ENCODE results near the gene PCSK1N. TPM values are rescaled to one million over a fixed set of nuclear protein-coding genes. Genes with fewer than 3 reads are reported as not detected.
A peak's percentile ranks its signal among the peaks of the same experiment; 100 is the strongest.

PCSK1N gene
- total RNA-seq, 2 donors from 2014 or later, result 2.9 to 4.0 TPM

GRCh38 chrX:48813644-48814043 is 21.8 kb downstream of the PCSK1N start:
- no peaks in the 10 kb centered on the region for H3K4me1 ChIP-seq (ENCODE audit: control insufficient read depth, insufficient read depth, low read length)
- no peaks in the 10 kb centered on the region for H3K9me3 ChIP-seq (ENCODE audit: control insufficient read depth, low read length)
- Mint-ChIP-seq H3K36me3 (ENCODE audit: low read depth) (peaks cover 18% of the 10 kb centered on the region), H3K27ac (no peak overlapping the region), H3K4me1 (no peaks in the 10 kb centered on the region), H3K27me3 (ENCODE audit: insufficient read depth) (no peaks in the 10 kb centered on the region), H3K9me3 (peaks cover 62% of the 10 kb centered on the region), H3K4me3 (no peak overlapping the region)
- no peak overlapping the region for H3K27ac ChIP-seq (ENCODE audit: low read depth, low read length)
- no peaks in the 10 kb centered on the region for H3K27me3 ChIP-seq (ENCODE audit: control insufficient read depth, insufficient read depth, low read length, poor library complexity, severe bottlenecking)
- peaks cover 8% of the 10 kb centered on the region for H3K36me3 ChIP-seq (ENCODE audit: control insufficient read depth, insufficient read depth, low read length)
- no peak for TF ChIP-seq CTCF (conservative IDR thresholded peaks at IDR 0.05)
- no peak overlapping the region for H3K9ac ChIP-seq (ENCODE audit: extremely low read depth, low read length, poor library complexity, severe bottlenecking)
- H3K4me3 ChIP-seq (ENCODE audit: low read length), result no peak overlapping the region
- 95% methylated on average over 5 of the region's 8 CpGs; no CpG with 5 or more reads in 1 of the 2 experiments for WGBS, 2 experiments (ENCODE audit: insufficient coverage in 1 of 2, insufficient read length in 1 of 2)
- no peak for DNase-seq

GRCh38 chrX:48806081-48806480 is 29.3 kb downstream of the PCSK1N start:
- no peak for TF ChIP-seq CTCF (conservative IDR thresholded peaks at IDR 0.05)
- Histone ChIP-seq H3K9me3 (ENCODE audit: control insufficient read depth, low read length) (no peaks in the 10 kb centered on the region), H3K4me1 (ENCODE audit: control insufficient read depth, insufficient read depth, low read length) (no peaks in the 10 kb centered on the region), H3K9ac (ENCODE audit: extremely low read depth, low read length, poor library complexity, severe bottlenecking) (no peak overlapping the region), H3K27ac (ENCODE audit: low read depth, low read length) (no peak overlapping the region), H3K4me3 (ENCODE audit: low read length) (no peak overlapping the region), H3K36me3 (ENCODE audit: control insufficient read depth, insufficient read depth, low read length) (peaks cover 16% of the 10 kb centered on the region), H3K27me3 (ENCODE audit: control insufficient read depth, insufficient read depth, low read length, poor library complexity, severe bottlenecking) (no peaks in the 10 kb centered on the region)
- Mint-ChIP-seq H3K4me1 (peaks cover 3% of the 10 kb centered on the region), H3K36me3 (ENCODE audit: low read depth) (peaks cover 21% of the 10 kb centered on the region), H3K4me3 (no peak overlapping the region), H3K27me3 (ENCODE audit: insufficient read depth) (no peaks in the 10 kb centered on the region), H3K27ac (no peak overlapping the region), H3K9me3 (peaks cover 60% of the 10 kb centered on the region)
- WGBS, 2 experiments (ENCODE audit: insufficient coverage in 1 of 2, insufficient read length in 1 of 2), result 98% methylated on average over 4 of the region's 4 CpGs; no CpG with 5 or more reads in 1 of the 2 experiments
- no peak for DNase-seq

GRCh38 chrX:48802905-48803200 is 32.6 kb downstream of the PCSK1N start:
- Mint-ChIP-seq H3K4me1 (peaks cover 8% of the 10 kb centered on the region), H3K4me3 (peak overlapping the region; percentile 94), H3K27ac (peak overlapping the region; percentile 99), H3K36me3 (ENCODE audit: low read depth) (peaks cover 18% of the 10 kb centered on the region), H3K9me3 (peaks cover 68% of the 10 kb centered on the region), H3K27me3 (ENCODE audit: insufficient read depth) (no peaks in the 10 kb centered on the region)
- Histone ChIP-seq H3K4me1 (ENCODE audit: control insufficient read depth, insufficient read depth, low read length) (no peaks in the 10 kb centered on the region), H3K27ac (ENCODE audit: low read depth, low read length) (peak overlapping the region; percentile 95), H3K9ac (ENCODE audit: extremely low read depth, low read length, poor library complexity, severe bottlenecking) (peak overlapping the region; percentile 49), H3K36me3 (ENCODE audit: control insufficient read depth, insufficient read depth, low read length) (peaks cover 16% of the 10 kb centered on the region), H3K4me3 (ENCODE audit: low read length) (peak overlapping the region; percentile 82), H3K27me3 (ENCODE audit: control insufficient read depth, insufficient read depth, low read length, poor library complexity, severe bottlenecking) (no peaks in the 10 kb centered on the region), H3K9me3 (ENCODE audit: control insufficient read depth, low read length) (no peaks in the 10 kb centered on the region)
- DNase-seq, result no peak
- TF ChIP-seq CTCF (conservative IDR thresholded peaks at IDR 0.05), result no peak
- 52 to 73% methylated on average over 4 of the region's 4 CpGs for WGBS, 2 experiments (ENCODE audit: insufficient coverage in 1 of 2, insufficient read length in 1 of 2)
